Stimulated activated CD4-positive, alpha-beta T cell treated with anti-CD3 and anti-CD28 coated beads, Interleukin-12 subunit alpha, Interleukin-12 subunit beta, amount 100 ng/mL, for 48 hours (primary cell): ENCODE measurements around the gene ZXDC.

Experiments used
- DNase-seq, 3 donors: peaks; one replicate each; pipeline ENCODE4 v3.0.0-alpha.2; 2020; ENCODE audit warnings: low read depth in 2 of 3, low spot score in 1 of 3

The ZXDC gene

GRCh38 chr3:126418661-126419131, 57.0 kb downstream of the ZXDC start:
- no peak for DNase-seq

- DNase-seq = no peak
Observed at GRCh38 chr3:126417981-126418530, 57.6 kb downstream of the ZXDC start.

GRCh38 chr3:126417515-126417914, 58.2 kb downstream of the ZXDC start:
- no peak for DNase-seq

DNA sequence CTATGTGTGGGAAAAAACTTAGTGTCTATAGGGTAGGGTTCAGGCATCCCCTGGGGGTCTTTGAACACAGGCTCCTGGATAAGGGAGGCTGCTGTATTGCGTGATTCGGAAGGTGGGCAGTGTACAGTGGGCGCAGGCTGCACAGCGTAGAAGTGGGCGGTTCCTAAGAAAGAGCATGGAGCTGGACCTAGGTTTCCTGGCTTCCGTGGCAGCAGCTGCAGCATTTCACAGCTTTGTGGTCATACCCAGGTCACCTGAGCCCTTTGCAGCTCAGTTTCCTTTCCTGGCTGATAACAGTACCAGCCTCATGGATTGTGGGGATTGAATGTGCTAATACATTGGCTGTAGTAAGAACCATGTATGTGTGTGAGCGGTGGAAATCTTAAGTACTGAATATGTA, 58.7 kb downstream of the ZXDC start:
- DNase-seq = no peak

GRCh38 chr3:126415661-126416591, 59.8 kb downstream of the ZXDC start:
- no peak for DNase-seq

DNA sequence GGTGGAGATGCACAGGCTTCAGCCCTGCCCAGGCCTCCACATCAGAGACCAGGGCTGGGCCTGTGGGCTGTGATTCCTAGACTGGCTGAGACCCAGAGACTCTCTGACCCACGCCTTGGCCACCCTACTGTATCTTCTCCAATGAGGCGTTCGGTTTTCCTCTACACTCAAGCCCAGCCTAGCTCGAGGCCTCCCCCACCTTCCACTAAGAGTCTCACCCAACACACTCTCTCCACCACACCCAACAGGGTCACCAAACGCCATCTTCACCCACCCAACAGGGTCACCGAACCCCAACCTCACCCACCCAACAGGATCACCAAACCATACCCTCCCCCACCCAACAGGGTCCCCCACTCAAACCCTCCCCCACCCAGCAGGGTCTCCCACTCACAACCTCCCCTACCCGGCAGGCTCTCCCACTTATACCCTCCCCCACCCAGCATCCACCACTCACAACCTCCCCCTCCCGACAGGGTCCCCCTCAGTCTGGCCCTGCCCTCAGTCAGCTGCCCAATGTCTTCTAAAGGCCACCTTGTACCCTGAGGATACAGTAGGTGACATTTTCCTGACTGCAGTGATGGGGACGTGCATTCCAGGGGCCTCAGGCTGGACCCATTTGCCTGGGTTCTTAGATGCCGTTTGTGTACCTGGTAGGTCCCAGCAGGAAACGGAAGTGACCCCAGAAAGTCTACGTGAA, 60.6 kb downstream of the ZXDC start:
- DNase-seq = no peak

DNA sequence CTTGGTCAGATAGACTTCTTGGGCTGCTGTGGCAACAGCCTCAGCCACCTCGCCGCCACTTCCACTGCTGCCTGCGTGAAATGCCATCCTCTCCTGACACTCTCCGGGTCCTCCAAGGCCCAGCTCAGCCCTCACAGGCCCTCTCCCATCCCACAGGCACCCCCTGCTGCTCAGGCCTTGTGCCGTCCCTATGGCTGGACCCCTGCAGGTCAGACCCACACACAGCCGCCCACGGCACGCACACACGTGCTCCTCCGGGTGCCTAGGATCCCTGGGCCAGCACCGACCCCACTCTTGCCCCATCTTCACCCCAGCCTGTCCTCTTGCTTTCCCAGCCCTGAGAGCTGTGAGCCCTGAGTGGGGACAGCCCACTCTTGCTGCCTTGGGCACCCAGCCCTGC, 61.3 kb downstream of the ZXDC start:
- no peak for DNase-seq

GRCh38 chr3:126413693-126414080, 62.0 kb downstream of the ZXDC start:
- DNase-seq = no peak

GRCh38 chr3:126412841-126413692, 62.6 kb downstream of the ZXDC start:
- DNase-seq = no peak

- no peak for DNase-seq
Observed at GRCh38 chr3:126408099-126408498, 67.6 kb downstream of the ZXDC start.

GRCh38 chr3:126407412-126408044, 68.2 kb downstream of the ZXDC start:
- DNase-seq = no peak

DNA sequence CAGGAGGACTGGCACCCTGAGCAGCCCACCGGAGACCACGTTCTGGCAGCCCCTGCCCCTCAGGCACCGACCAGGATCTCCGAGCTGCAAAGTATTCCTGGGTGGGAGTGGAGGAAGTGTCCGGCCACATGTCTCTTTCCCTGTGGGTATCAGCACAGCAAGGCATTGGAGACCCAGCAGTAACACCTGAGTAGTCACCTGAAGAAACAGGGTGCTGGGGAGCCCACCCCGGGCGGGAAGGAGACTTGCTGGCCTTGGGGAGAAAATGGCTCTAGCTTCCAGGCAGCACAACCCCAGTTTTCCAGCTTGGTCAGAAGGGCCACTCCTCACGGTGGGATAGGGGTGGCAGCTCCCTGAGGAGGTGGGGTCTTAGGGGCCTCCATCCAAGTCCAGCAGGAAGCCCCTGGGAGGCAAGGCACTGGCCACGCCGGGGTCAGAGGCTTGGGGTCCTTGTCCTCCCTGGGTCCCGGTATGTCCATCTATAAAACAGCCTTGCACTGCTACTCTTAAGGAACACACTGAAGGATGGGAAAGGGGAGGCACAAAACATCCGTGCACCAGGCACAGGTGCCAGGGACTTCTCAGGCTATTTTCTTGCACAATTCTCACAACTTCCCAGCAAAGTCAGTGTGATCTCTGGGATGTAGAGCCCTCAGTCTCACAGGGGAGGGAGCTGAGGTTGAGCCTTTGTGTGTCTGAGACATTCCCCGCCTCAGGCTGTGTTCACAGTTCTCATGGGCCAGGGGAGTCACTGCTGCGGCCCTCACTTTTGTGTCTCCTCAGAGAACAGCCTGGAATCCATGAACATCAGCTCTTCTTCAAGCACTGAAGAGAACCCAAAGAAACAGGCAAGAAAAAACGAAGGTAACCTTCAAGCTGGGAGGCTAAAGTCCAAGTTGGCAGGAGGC, 69.0 kb downstream of the ZXDC start:
- no peak for DNase-seq

DNA sequence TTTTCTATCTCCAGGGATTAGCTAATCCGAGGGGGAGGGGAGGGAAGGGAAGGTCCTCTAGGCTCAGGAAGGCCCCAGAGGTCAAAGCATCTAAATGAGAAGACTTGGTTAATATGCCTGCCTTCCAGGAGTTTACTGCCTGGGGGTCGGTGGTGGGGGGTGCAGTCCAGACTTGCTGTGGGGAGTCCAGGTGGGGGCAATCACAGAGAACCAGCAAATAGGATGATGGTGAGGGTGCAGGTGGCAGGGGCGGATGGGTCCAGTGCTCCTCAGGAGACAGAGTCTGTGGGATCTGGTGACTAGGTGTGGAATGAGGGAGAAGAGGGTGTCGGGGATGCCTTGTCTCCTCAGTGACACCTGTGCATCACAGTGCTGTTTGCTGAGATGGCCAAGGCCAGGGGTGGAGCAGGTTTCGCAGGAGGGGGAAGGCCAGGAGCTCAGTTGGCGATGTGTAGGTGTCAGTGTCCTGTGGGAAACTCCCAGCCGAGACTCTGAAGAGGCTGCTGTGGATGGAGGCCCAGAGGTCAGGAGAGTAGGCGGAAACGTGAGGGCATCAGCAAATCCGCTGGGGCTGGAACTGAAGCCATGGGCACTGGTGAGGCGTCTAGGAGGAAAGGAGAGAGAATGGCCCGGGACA, 72.9 kb downstream of the ZXDC start:
- no peak for DNase-seq

- no peak for DNase-seq
Observed at GRCh38 chr3:126402178-126402577, 73.5 kb downstream of the ZXDC start.

DNA sequence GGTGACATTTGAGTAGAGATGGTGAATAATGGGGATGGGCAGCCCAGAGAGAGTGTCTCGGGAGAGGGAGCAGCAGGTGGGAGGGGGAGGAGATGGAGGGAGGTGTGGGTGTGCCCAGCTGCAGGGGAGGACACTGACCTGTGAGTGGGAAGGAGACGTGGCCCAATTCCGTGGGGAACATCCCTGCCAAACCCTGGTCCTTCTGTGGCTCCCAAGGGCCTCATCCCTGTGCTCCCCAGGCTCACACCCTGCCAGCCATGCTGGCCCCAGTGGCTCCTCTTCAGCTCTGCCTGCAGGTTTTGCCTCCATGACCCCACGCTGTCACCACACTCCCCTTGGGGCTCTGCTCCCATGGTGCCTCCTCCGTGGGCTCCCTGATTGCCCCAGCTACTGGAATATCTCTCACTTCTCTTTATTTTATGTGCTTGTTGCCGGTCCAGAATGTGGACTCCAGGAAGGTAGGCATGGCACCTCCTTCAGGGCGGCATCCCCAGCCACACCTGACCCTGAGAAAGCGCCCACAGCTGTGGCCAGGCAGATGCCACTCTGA, 74.0 kb downstream of the ZXDC start:
- DNase-seq = no peak

DNA sequence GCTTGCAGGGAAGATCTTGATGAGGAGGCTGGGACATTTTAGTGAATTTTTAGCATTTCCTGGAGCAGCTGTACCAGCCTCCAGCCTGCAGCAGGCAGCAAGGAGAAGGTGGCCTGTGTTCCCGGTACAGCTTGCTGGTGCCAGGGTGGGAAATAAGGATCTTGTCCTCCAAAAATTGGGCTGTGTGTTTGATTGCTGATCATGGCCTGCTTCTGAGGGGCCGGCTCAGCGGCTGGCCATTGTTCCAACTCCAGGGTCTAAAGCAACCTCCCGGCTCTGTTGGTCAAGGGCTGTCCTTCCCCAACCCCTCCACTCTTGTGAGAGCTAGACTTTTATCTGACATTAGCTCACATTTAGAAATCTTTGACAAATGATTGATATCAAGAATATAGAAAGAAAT, 75.9 kb downstream of the ZXDC start:
- no peak for DNase-seq

GRCh38 chr3:126399351-126399735, 76.3 kb downstream of the ZXDC start:
- DNase-seq = no peak

DNA sequence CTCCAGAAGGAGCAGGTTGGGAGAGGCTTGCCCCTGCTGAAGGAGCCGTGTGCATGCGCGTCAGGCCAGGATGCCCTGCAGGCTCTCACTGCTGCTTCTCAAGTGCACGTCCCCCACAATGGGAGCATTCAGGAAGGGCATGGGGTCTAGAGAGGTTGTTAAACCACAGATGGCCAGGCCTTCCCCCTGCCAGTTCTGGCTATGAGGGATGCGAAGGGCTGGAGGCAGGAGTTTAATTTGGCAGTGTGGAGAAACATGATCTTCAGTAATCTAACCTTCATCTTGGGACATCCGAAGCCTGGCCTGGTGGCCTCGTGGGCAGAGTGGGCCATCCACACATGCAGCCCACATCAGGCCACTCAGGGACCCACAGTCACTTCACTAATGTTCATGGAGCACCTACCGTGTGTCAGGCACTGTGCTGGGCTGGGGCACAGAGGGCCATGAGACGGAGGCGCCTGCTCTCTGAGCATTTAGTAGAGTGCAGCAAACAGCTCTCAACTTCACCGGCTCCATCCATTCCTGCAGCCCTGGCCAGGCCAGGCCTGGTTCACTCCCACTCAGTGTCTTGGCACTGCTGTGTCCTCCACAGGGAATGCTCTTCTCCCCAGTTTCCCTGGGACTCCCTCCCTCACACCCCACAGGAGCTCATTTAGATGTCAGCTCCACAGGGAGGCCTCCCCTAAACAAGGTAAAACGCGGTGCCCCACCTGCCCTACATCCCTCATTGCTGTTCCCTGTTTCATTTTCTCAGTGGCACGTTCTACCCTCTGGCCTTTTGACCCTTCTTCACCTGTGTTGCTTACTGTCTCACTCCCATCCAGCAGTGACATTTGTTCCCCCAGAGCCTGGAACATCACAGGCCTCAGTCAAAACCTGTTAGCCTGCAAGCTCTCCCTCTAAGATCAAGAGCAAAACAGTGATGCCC, 77.0 kb downstream of the ZXDC start:
- no peak for DNase-seq
